ENCODE data around the gene DHRS7C.

DNA sequence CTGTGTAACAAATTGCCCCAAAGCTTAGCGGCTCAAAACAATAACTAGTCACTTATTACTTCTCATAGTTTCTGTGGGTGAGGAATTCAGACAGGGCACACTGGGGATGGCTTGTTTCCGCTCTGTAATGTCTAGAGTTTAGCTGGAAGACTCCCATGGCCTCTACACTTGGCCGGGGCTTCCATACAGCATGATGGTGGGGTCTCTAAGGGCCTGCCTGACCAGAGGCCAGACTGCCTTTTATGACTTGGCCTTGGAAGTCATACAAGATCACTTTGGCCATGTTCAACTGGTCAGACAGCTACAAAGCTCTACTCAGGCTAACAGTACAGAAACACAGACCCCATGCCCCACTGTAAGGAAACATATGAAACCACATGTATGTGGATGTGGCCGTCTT, 42.5 kb upstream of the DHRS7C start:
- TF ChIP-seq, protein P1, sequence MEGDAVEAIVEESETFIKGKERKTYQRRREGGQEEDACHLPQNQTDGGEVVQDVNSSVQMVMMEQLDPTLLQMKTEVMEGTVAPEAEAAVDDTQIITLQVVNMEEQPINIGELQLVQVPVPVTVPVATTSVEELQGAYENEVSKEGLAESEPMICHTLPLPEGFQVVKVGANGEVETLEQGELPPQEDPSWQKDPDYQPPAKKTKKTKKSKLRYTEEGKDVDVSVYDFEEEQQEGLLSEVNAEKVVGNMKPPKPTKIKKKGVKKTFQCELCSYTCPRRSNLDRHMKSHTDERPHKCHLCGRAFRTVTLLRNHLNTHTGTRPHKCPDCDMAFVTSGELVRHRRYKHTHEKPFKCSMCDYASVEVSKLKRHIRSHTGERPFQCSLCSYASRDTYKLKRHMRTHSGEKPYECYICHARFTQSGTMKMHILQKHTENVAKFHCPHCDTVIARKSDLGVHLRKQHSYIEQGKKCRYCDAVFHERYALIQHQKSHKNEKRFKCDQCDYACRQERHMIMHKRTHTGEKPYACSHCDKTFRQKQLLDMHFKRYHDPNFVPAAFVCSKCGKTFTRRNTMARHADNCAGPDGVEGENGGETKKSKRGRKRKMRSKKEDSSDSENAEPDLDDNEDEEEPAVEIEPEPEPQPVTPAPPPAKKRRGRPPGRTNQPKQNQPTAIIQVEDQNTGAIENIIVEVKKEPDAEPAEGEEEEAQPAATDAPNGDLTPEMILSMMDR (IDR thresholded peaks at IDR 0.05), result no peak
- no peak for TF ChIP-seq EZH2phosphoT487 (IDR thresholded peaks at IDR 0.05)
- no peak for TF ChIP-seq EZH2 (IDR thresholded peaks at IDR 0.05)
